GM23338 (cell line): ENCODE measurements around the gene HCK. TPM values are rescaled to one million over a fixed set of nuclear protein-coding genes. Genes with fewer than 3 reads are reported as not detected.

ENCODE experiments used
- ATAC-seq: fragments of 200-7000 bp; cut with Tn5 transposase; 3 replicates; pipeline ENCODE4 v1.9.1; 2020
- DNase-seq: peaks from one replicate; pipeline ENCODE4 v3.0.0-alpha.2; 2015; ENCODE audit warnings: low spot score
- H2AFZ ChIP-seq: fragments of 200-600 bp; sonication (generic); 2 replicates; pipeline ENCODE4 v1.8.0; 2016; ENCODE audit warnings: antibody characterized with exemption, mild to moderate bottlenecking, moderate library complexity
- H3F3A ChIP-seq: fragments of 200-600 bp; sonication (generic); replicated peaks from 2 replicates; pipeline ENCODE4 v1.8.0; 2017; ENCODE audit warnings: antibody characterized with exemption, mixed run types, low read depth
- H3K27ac ChIP-seq: fragments of 200-600 bp; sonication (generic); 2 replicates; pipeline ENCODE4 v1.6.1; 2016; ENCODE audit warnings: low read depth
- H3K27me3 ChIP-seq: fragments of 200-600 bp; sonication (generic); 2 replicates; pipeline ENCODE4 v1.8.0; 2016; ENCODE audit warnings: mild to moderate bottlenecking, mixed run types, moderate library complexity; ENCODE audit not compliant: insufficient read depth
- H3K36me3 ChIP-seq: fragments of 200-600 bp; sonication (generic); 2 replicates; pipeline ENCODE4 v1.8.0; 2016; ENCODE audit warnings: mild to moderate bottlenecking; ENCODE audit not compliant: insufficient read depth
- H3K4me1 ChIP-seq: fragments of 200-600 bp; sonication (generic); 2 replicates; pipeline ENCODE4 v1.8.0; 2016; ENCODE audit warnings: mild to moderate bottlenecking, moderate library complexity; ENCODE audit not compliant: insufficient read depth
- H3K4me2 ChIP-seq: fragments of 200-600 bp; sonication (generic); 2 replicates; pipeline ENCODE4 v1.7.1; 2017; ENCODE audit warnings: mixed run types
- H3K4me3 ChIP-seq: fragments of 200-600 bp; sonication (generic); 2 replicates; pipeline ENCODE4 v1.6.1; 2016; ENCODE audit warnings: mixed run types
- H3K79me2 ChIP-seq: fragments of 200-600 bp; sonication (generic); replicated peaks from 2 replicates; pipeline ENCODE4 v1.8.0; 2017; ENCODE audit warnings: mild to moderate bottlenecking; ENCODE audit not compliant: insufficient read depth
- H3K9me2 ChIP-seq: fragments of 200-600 bp; sonication (generic); 2 replicates; pipeline ENCODE4 v1.8.0; 2017; ENCODE audit not compliant: insufficient read depth
- H4K20me1 ChIP-seq: fragments of 200-600 bp; sonication (generic); replicated peaks from 2 replicates; pipeline ENCODE4 v1.8.0; 2017; ENCODE audit warnings: mild to moderate bottlenecking; ENCODE audit not compliant: insufficient read depth
- H3K27ac Mint-ChIP-seq: 2 replicates; pipeline ENCODE4 v1.8.0; 2020; ENCODE audit warnings: inconsistent platforms, mild to moderate bottlenecking, moderate library complexity, mixed read lengths
- H3K27me3 Mint-ChIP-seq: 3 replicates; pipeline ENCODE4 v1.8.0; 2022; ENCODE audit warnings: low read depth, mild to moderate bottlenecking, moderate library complexity, mixed read lengths, inconsistent platforms; ENCODE audit not compliant: insufficient read depth, poor library complexity
- H3K36me3 Mint-ChIP-seq: 3 replicates; pipeline ENCODE4 v1.8.0; 2021; ENCODE audit warnings: low read depth, mild to moderate bottlenecking, inconsistent platforms, moderate library complexity, mixed read lengths
- H3K4me1 Mint-ChIP-seq: 3 replicates; pipeline ENCODE4 v1.8.0; 2020; ENCODE audit warnings: mild to moderate bottlenecking, inconsistent platforms, mixed read lengths
- H3K4me3 Mint-ChIP-seq: 3 replicates; pipeline ENCODE4 v1.8.0; 2021; ENCODE audit warnings: moderate library complexity, mild to moderate bottlenecking, inconsistent platforms, mixed read lengths
- H3K9me3 Mint-ChIP-seq: 3 replicates; pipeline ENCODE4 v1.8.0; 2020; ENCODE audit warnings: moderate library complexity, mild to moderate bottlenecking, inconsistent platforms, mixed read lengths
- CREB1 ChIP-seq: fragments of 250-450 bp; sonication (Bioruptor Pico); IDR thresholded peaks from 2 replicates; pipeline ENCODE4 v1.5.0; 2020; ENCODE audit warnings: low read depth, mild to moderate bottlenecking, moderate library complexity
- ETS1 ChIP-seq: IDR thresholded peaks from 2 replicates; pipeline ENCODE4 v1.6.1; 2016; ENCODE audit warnings: antibody characterized with exemption
- EZH2phosphoT487 ChIP-seq: fragments of 200-600 bp; sonication (generic); IDR thresholded peaks from one replicate; pipeline ENCODE4 v1.8.1; 2018; ENCODE audit warnings: antibody characterized with exemption; ENCODE audit not compliant: unreplicated experiment
- NANOG ChIP-seq: IDR thresholded peaks from 2 replicates; pipeline ENCODE4 v1.6.1; 2016; ENCODE audit warnings: antibody characterized with exemption, borderline replicate concordance
- POLR2AphosphoS5 ChIP-seq: IDR thresholded peaks from 2 replicates; pipeline ENCODE4 v1.6.1; 2016; ENCODE audit warnings: antibody characterized with exemption, low read depth
- REST ChIP-seq: IDR thresholded peaks from one replicate; pipeline ENCODE4 v1.6.1; 2018; ENCODE audit warnings: antibody characterized with exemption; ENCODE audit not compliant: unreplicated experiment
- STAT1 ChIP-seq: IDR thresholded peaks from one replicate; pipeline ENCODE4 v1.6.1; 2016; ENCODE audit warnings: antibody characterized with exemption; ENCODE audit not compliant: unreplicated experiment
- ZNF114 ChIP-seq: fragments of 250-450 bp; sonication (Bioruptor Pico); IDR thresholded peaks from 2 replicates; pipeline ENCODE4 v1.5.0; 2020; ENCODE audit warnings: mild to moderate bottlenecking, moderate library complexity
- ZNF331 ChIP-seq: fragments of 250-450 bp; sonication (Bioruptor Pico); IDR thresholded peaks from 2 replicates; pipeline ENCODE4 v1.5.0; 2020; ENCODE audit warnings: low read depth, mild to moderate bottlenecking, moderate library complexity
- polyA plus RNA-seq: library from polyadenylated mRNA; unstranded; fragments of >200 nt; fragmentation: Nextera tagmentation; extraction: Ambion mirVana; gene quantifications from 2 replicates; pipeline ENCODE4 v1.2.1, GENCODE V29; 2016
- total RNA-seq: library from RNA; depleted of rRNA; stranded (reverse); fragments of >200 nt; shearing (Covaris generic); gene quantifications from 2 replicates; pipeline ENCODE4 v1.2.3, GENCODE V29; 2014

HCK gene
- total and polyA plus RNA-seq, 2 experiments from 2014 or later, result 0.97 TPM; not detected in 1

- peaks cover 3% of the 10 kb centered on the region for H3K36me3 ChIP-seq
- ATAC-seq (no peak), DNase-seq (no peak)
- no peak overlapping the region for H3K27ac ChIP-seq
- H3K9me2 ChIP-seq, result no peaks in the 10 kb centered on the region
- H3K79me2 ChIP-seq, result peaks cover 93% of the 10 kb centered on the region
- peaks cover 10% of the 10 kb centered on the region for H3K4me1 ChIP-seq
- H2AFZ ChIP-seq, result no peak overlapping the region
- Mint-ChIP-seq H3K4me3 (no peak overlapping the region), H3K9me3 (peaks cover 9% of the 10 kb centered on the region), H3K27me3 (peaks cover 8% of the 10 kb centered on the region), H3K27ac (no peak overlapping the region), H3K4me1 (peaks cover 24% of the 10 kb centered on the region; the same call in 2 of the 3 replicates), H3K36me3 (peaks cover 27% of the 10 kb centered on the region)
- H3K4me2 ChIP-seq, result no peak overlapping the region
- H3K27me3 ChIP-seq, result no peaks in the 10 kb centered on the region
- no peaks in the 10 kb centered on the region for H3F3A ChIP-seq
- no peak for TF ChIP-seq ZNF114
- TF ChIP-seq REST, result no peak
- no peak for TF ChIP-seq EZH2phosphoT487
- TF ChIP-seq POLR2AphosphoS5, result no peak
- peaks cover 27% of the 10 kb centered on the region for H4K20me1 ChIP-seq
- no peak overlapping the region for H3K4me3 ChIP-seq
Observed at GRCh38 chr20:32128167-32128566, 76.1 kb downstream of the HCK start.

- Histone ChIP-seq H3K27me3 (no peaks in the 10 kb centered on the region), H3F3A (no peaks in the 10 kb centered on the region), H3K9me2 (no peaks in the 10 kb centered on the region), H3K4me2 (no peak overlapping the region), H3K36me3 (peaks cover 3% of the 10 kb centered on the region), H4K20me1 (peaks cover 38% of the 10 kb centered on the region), H3K4me3 (no peak overlapping the region), H3K4me1 (peaks cover 10% of the 10 kb centered on the region), H3K79me2 (peaks cover 80% of the 10 kb centered on the region), H2AFZ (no peak overlapping the region), H3K27ac (no peak overlapping the region)
- H3K4me1 Mint-ChIP-seq, result peaks cover 24% of the 10 kb centered on the region; the same call in 2 of the 3 replicates
- peaks cover 6% of the 10 kb centered on the region for H3K27me3 Mint-ChIP-seq
- ATAC-seq (no peak), DNase-seq (no peak)
- no peak overlapping the region for H3K27ac Mint-ChIP-seq
- TF ChIP-seq REST, result no peak
- no peak for TF ChIP-seq ZNF114
- TF ChIP-seq STAT1, result no peak
- no peak for TF ChIP-seq NANOG
- no peak for TF ChIP-seq ZNF331 (CRISPR knock-in tag)
- TF ChIP-seq POLR2AphosphoS5, result no peak
- no peak for TF ChIP-seq CREB1 (CRISPR knock-in tag)
- TF ChIP-seq ETS1, result no peak
- H3K9me3 Mint-ChIP-seq, result no peaks in the 10 kb centered on the region
- H3K36me3 Mint-ChIP-seq, result peaks cover 15% of the 10 kb centered on the region
- no peak overlapping the region for H3K4me3 Mint-ChIP-seq
Observed at GRCh38 chr20:32129863-32130262, 77.8 kb downstream of the HCK start.
